Upper lobe of right lung (tissue), 1 donor: ENCODE measurements around the gene RNASET2. TPM values are rescaled to one million over a fixed set of nuclear protein-coding genes. Genes with fewer than 3 reads are reported as not detected.

Experiments
- ATAC-seq: fragments of 200-7000 bp; cut with Tn5 transposase; one replicate; pipeline ENCODE4 v1.9.1; 2020; ENCODE audit warnings: mild to moderate bottlenecking, moderate library complexity
- DNase-seq: peaks from one replicate; pipeline ENCODE4 v3.0.0-alpha.2; 2020
- H3K27ac ChIP-seq: fragments of 200-600 bp; one replicate; pipeline ENCODE4 v1.8.0; 2022
- H3K27me3 ChIP-seq: fragments of 200-600 bp; one replicate; pipeline ENCODE4 v1.8.0; 2022; ENCODE audit warnings: mild to moderate bottlenecking
- H3K36me3 ChIP-seq: fragments of 200-600 bp; one replicate; pipeline ENCODE4 v1.8.0; 2022
- H3K4me1 ChIP-seq: fragments of 200-600 bp; one replicate; pipeline ENCODE4 v1.8.0; 2022
- H3K4me3 ChIP-seq: fragments of 200-600 bp; one replicate; pipeline ENCODE4 v1.8.0; 2022; ENCODE audit warnings: mild to moderate bottlenecking
- H3K9me3 ChIP-seq: fragments of 200-600 bp; one replicate; pipeline ENCODE4 v1.8.0; 2022
- intact Hi-C: fragments of 100-400 bp; cut with DNase I; formaldehyde crosslinking; loops from one replicate; pipeline ENCODE4 v1.11.0; 2022
- total RNA-seq: library from RNA; stranded (reverse); fragmentation: NEBNext Ultra II Directional; extraction: Animal tissue kit (Norgen Biotek cat#: 25700); gene quantifications from one replicate; pipeline ENCODE4 v1.2.1, GENCODE V29; 2021
- TF ChIP-seq, protein P1 (sequence below): fragments of 200-600 bp; IDR thresholded peaks from one replicate; pipeline ENCODE4 v1.8.0; 2022; ENCODE audit warnings: antibody characterized with exemption
- donor health status: DM: no; HTN: yes; CAD: no; lungs with severe emphysema.

Gene RNASET2
- total RNA-seq, 1 donor from 2014 or later: 73.1 TPM

DNA sequence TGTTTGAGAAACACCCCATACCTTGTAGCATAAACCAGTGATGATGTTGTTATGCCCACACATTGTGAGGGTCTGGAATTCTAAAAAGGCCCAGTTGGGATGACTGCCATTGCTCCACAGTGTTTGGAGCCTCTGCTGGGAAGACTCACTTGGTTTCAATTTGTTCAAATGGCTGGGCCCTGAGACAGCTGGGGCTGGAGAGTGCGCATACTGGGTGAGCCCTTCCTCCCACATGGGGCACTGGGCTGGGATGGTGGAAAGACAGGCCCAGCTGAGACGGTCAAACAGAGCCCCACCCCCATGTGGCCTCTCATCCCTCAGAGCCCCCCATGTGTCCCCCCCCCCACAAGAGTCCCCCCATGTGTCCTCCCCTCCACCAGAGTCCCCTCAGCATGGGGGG lies 20.3 kb upstream of the RNASET2 start:
- Histone ChIP-seq H3K4me1 (no peaks in the 10 kb centered on the region), H3K4me3 (no peak overlapping the region), H3K9me3 (no peaks in the 10 kb centered on the region), H3K36me3 (no peaks in the 10 kb centered on the region), H3K27ac (no peak overlapping the region), H3K27me3 (no peaks in the 10 kb centered on the region)
- intact Hi-C loops: no loop called here
- no peak for DNase-seq
- ATAC-seq: no peak
- TF ChIP-seq, protein P1, sequence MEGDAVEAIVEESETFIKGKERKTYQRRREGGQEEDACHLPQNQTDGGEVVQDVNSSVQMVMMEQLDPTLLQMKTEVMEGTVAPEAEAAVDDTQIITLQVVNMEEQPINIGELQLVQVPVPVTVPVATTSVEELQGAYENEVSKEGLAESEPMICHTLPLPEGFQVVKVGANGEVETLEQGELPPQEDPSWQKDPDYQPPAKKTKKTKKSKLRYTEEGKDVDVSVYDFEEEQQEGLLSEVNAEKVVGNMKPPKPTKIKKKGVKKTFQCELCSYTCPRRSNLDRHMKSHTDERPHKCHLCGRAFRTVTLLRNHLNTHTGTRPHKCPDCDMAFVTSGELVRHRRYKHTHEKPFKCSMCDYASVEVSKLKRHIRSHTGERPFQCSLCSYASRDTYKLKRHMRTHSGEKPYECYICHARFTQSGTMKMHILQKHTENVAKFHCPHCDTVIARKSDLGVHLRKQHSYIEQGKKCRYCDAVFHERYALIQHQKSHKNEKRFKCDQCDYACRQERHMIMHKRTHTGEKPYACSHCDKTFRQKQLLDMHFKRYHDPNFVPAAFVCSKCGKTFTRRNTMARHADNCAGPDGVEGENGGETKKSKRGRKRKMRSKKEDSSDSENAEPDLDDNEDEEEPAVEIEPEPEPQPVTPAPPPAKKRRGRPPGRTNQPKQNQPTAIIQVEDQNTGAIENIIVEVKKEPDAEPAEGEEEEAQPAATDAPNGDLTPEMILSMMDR: no peak

DNA sequence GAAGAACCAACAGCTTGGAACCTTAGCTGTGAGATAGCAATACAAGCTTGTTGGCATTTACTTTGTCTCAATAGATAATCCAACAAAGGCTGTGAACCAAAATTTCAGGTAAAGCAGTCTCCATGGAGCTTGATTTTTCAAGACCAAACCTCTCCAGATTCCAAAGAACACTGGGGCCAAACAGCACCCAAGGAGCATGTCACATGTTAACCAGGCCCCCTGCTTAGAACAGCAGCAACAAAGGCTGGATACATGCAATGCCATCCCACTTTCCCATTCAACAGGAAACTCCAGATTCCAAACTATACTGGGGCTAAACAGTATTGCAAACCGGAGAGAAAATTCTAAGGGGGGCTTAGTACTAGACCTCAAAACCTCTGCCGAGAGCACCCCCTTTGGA lies 15.8 kb upstream of the RNASET2 start:
- DNase-seq (no peak), ATAC-seq (no peak)
- Histone ChIP-seq H3K36me3 (no peaks in the 10 kb centered on the region), H3K27ac (no peak overlapping the region), H3K4me1 (no peaks in the 10 kb centered on the region), H3K9me3 (no peaks in the 10 kb centered on the region), H3K27me3 (no peaks in the 10 kb centered on the region), H3K4me3 (no peak overlapping the region)
- TF ChIP-seq, protein P1: no peak
- intact Hi-C loops: no loop called here

- H3K27me3 ChIP-seq: no peaks in the 10 kb centered on the region
- TF ChIP-seq, protein P1: no peak
- no peak overlapping the region for H3K4me3 ChIP-seq
- intact Hi-C loops: no loop called here
- no peaks in the 10 kb centered on the region for H3K4me1 ChIP-seq
- H3K9me3 ChIP-seq: no peaks in the 10 kb centered on the region
- no peak overlapping the region for H3K27ac ChIP-seq
- DNase-seq (no peak), ATAC-seq (no peak)
- H3K36me3 ChIP-seq: no peaks in the 10 kb centered on the region
These were observed 14.9 kb upstream of the RNASET2 start for GRCh38 chr6:166971271-166971670.

- no peak overlapping the region for H3K4me3 ChIP-seq
- H3K27me3 ChIP-seq: no peaks in the 10 kb centered on the region
- DNase-seq: no peak
- intact Hi-C loops: no loop called here
- ATAC-seq: no peak
- no peak overlapping the region for H3K27ac ChIP-seq
- no peaks in the 10 kb centered on the region for H3K9me3 ChIP-seq
- H3K4me1 ChIP-seq: no peaks in the 10 kb centered on the region
- no peaks in the 10 kb centered on the region for H3K36me3 ChIP-seq
- TF ChIP-seq, protein P1: no peak
These were observed 14.4 kb upstream of the RNASET2 start for GRCh38 chr6:166970776-166971175.

- ATAC-seq: no peak
- TF ChIP-seq, protein P1: no peak
- no peaks in the 10 kb centered on the region for H3K36me3 ChIP-seq
- H3K4me1 ChIP-seq: no peaks in the 10 kb centered on the region
- H3K27ac ChIP-seq: no peak overlapping the region
- DNase-seq: no peak
- intact Hi-C loops: no loop called here
- no peak overlapping the region for H3K4me3 ChIP-seq
- no peaks in the 10 kb centered on the region for H3K9me3 ChIP-seq
- H3K27me3 ChIP-seq: no peaks in the 10 kb centered on the region
These were observed 13.7 kb upstream of the RNASET2 start for GRCh38 chr6:166970091-166970490.

GRCh38 chr6:166969390-166970002 lies 13.1 kb upstream of the RNASET2 start:
- intact Hi-C loops: no loop called here
- ATAC-seq (no peak), DNase-seq (no peak)
- no peak overlapping the region for H3K27ac ChIP-seq
- H3K4me1 ChIP-seq: no peaks in the 10 kb centered on the region
- no peaks in the 10 kb centered on the region for H3K27me3 ChIP-seq
- no peaks in the 10 kb centered on the region for H3K36me3 ChIP-seq
- no peak overlapping the region for H3K4me3 ChIP-seq
- TF ChIP-seq, protein P1: no peak
- no peaks in the 10 kb centered on the region for H3K9me3 ChIP-seq
